ENCODE data around the gene TRIM25.

Gene TRIM25

GRCh38 chr17:56897646-56898424, 16.0 kb downstream of the TRIM25 start:
- FAIRE-seq (peak; percentile 38), DNase-seq (ENCODE audit: insufficient read length, low spot score) (no peak)

GRCh38 chr17:56896968-56897359, 16.9 kb downstream of the TRIM25 start:
- no peak for DNase-seq (ENCODE audit: insufficient read length, low spot score)
- FAIRE-seq, result no peak

- no peak for FAIRE-seq
- DNase-seq (ENCODE audit: insufficient read length, low spot score), result no peak
Measured at GRCh38 chr17:56896217-56896967, 17.5 kb downstream of the TRIM25 start.

GRCh38 chr17:56894859-56895455, 18.9 kb downstream of the TRIM25 start:
- DNase-seq (ENCODE audit: insufficient read length, low spot score) (no peak), FAIRE-seq (no peak)

- FAIRE-seq, result peak; percentile 9
- no peak for DNase-seq (ENCODE audit: insufficient read length, low spot score)
Measured at GRCh38 chr17:56893503-56893902, 20.3 kb downstream of the TRIM25 start.

- FAIRE-seq, result peak; percentile 13
- DNase-seq (ENCODE audit: insufficient read length, low spot score), result no peak
Measured at GRCh38 chr17:56892333-56892732, 21.5 kb downstream of the TRIM25 start.

- peak; percentile 26 for FAIRE-seq
- no peak for DNase-seq (ENCODE audit: insufficient read length, low spot score)
Measured at GRCh38 chr17:56891751-56892150, 22.1 kb downstream of the TRIM25 start.

- FAIRE-seq, result no peak
- no peak for DNase-seq (ENCODE audit: insufficient read length, low spot score)
Measured at GRCh38 chr17:56890906-56891674, 22.8 kb downstream of the TRIM25 start.

GRCh38 chr17:56890390-56890789, 23.5 kb downstream of the TRIM25 start:
- FAIRE-seq, result no peak
- no peak for DNase-seq (ENCODE audit: insufficient read length, low spot score)

- peak; percentile 4 for FAIRE-seq
- DNase-seq (ENCODE audit: insufficient read length, low spot score), result no peak
Measured at GRCh38 chr17:56887552-56888467, 26.0 kb downstream of the TRIM25 start.

GRCh38 chr17:56887105-56887504, 26.7 kb downstream of the TRIM25 start:
- FAIRE-seq, result no peak
- no peak for DNase-seq (ENCODE audit: insufficient read length, low spot score)

- FAIRE-seq, result no peak
- DNase-seq (ENCODE audit: insufficient read length, low spot score), result no peak
Measured at GRCh38 chr17:56886288-56886731, 27.5 kb downstream of the TRIM25 start.

- no peak for FAIRE-seq
- DNase-seq (ENCODE audit: insufficient read length, low spot score), result no peak
Measured at GRCh38 chr17:56885312-56885657, 28.6 kb downstream of the TRIM25 start.

- no peak for FAIRE-seq
- DNase-seq (ENCODE audit: insufficient read length, low spot score), result no peak
Measured at GRCh38 chr17:56884483-56885311, 29.2 kb downstream of the TRIM25 start.

- FAIRE-seq (peak; percentile 65), DNase-seq (ENCODE audit: insufficient read length, low spot score) (no peak)
Measured at GRCh38 chr17:56883616-56884015, 30.2 kb downstream of the TRIM25 start.

- DNase-seq (ENCODE audit: insufficient read length, low spot score), result no peak
- FAIRE-seq, result peak; percentile 20
Measured at GRCh38 chr17:56881685-56882295, 32.1 kb downstream of the TRIM25 start.

- DNase-seq (ENCODE audit: insufficient read length, low spot score) (no peak), FAIRE-seq (peak; percentile 48)
Measured at GRCh38 chr17:56880571-56880970, 33.3 kb downstream of the TRIM25 start.

GRCh38 chr17:56880133-56880532, 33.7 kb downstream of the TRIM25 start:
- no peak for FAIRE-seq
- DNase-seq (ENCODE audit: insufficient read length, low spot score), result no peak

- no peak for DNase-seq (ENCODE audit: insufficient read length, low spot score)
Measured at GRCh38 chr17:56879280-56879679, 34.6 kb downstream of the TRIM25 start.

More at GRCh38 chr17:56879280-56879679, 34.6 kb downstream of the TRIM25 start:
- FAIRE-seq, result no peak
